K562 (cell line): ENCODE measurements around the gene CLCN2. TPM values are rescaled to one million over a fixed set of nuclear protein-coding genes. Genes with fewer than 3 reads are reported as not detected.
A peak's percentile ranks its signal among the peaks of the same experiment; 100 is the strongest.

ENCODE experiments used
- ATAC-seq: fragments of 200-7000 bp; cut with Tn5 transposase; 3 replicates; pipeline ENCODE4 v1.9.1; 2020; ENCODE audit warnings: moderate library complexity
- BruUV-seq: library from RNA; stranded (reverse); fragments of 400-500 nt; replicated peaks from 2 replicates; lab custom pipeline; 2021; lab: Mats Ljungman, UMichigan
- CTCF ChIA-PET: fragments of 300-600 bp; formaldehyde crosslinking; extraction: SDS; loops from one replicate; lab custom pipeline; 2021; ENCODE audit warnings: low intra/inter-chr PET ratio; lab: Yijun Ruan, JAX
- POLR2A ChIA-PET: fragments of 300-600, 350-650 bp; sonication (Branson Sonifier 250); formaldehyde crosslinking; extraction: SDS; loops from one replicate; lab custom pipeline; 2021; ENCODE audit warnings: antibody characterized with exemption, inconsistent platforms; lab: Yijun Ruan, JAX
- DNase-seq, 4 experiments: peaks; one replicate each; pipeline versions ENCODE4 v3.0.0 to v3.0.0-alpha.2; 2011 to 2018; ENCODE audit warnings: low spot score in 3 of 4, mixed read lengths in 3 of 4; ENCODE audit errors: extremely low read depth in 1 of 4
- FAIRE-seq: peaks from 2 replicates; lab custom pipeline; 2011; peaks lifted over from hg19 to GRCh38; lab: Jason Lieb, UNC
- H2AFZ ChIP-seq: 2 replicates; pipeline ENCODE4 v1.6.0; 2011; ENCODE audit warnings: low read depth, low read length, control low read depth, inconsistent platforms
- H3K27ac ChIP-seq: fragments of 200-600 bp; 3 replicates; pipeline ENCODE4 v1.8.0; 2011; ENCODE audit warnings: low read depth, mild to moderate bottlenecking, control low read depth, inconsistent platforms, low read length, moderate library complexity, mixed read lengths; ENCODE audit errors: extremely low read depth
- H3K27me3 ChIP-seq, 2 experiments: fragments of 300-600 bp in 1 of 2; 2 replicates in 1 of 2; 3 replicates in 1 of 2; pipeline versions ENCODE4 v1.6.0 to v1.8.0; 2011; ENCODE audit warnings: inconsistent platforms in 2 of 2, low read length in 2 of 2, mild to moderate bottlenecking in 1 of 2, mixed read lengths in 1 of 2, moderate library complexity in 1 of 2; ENCODE audit not compliant: control insufficient read depth in 2 of 2, insufficient read depth in 2 of 2
- H3K36me3 ChIP-seq: fragments of 300-600 bp; 3 replicates; pipeline ENCODE4 v1.8.0; 2011; ENCODE audit warnings: mild to moderate bottlenecking, low read length, inconsistent platforms; ENCODE audit not compliant: control insufficient read depth, insufficient read depth
- H3K4me1 ChIP-seq, 2 experiments: fragments of 200-600 bp in 1 of 2; replicated peaks in 1 of 2; 2 replicates in 1 of 2; 3 replicates in 1 of 2; pipeline versions ENCODE4 v1.5.1 to v1.8.0; 2011; ENCODE audit warnings: inconsistent platforms in 2 of 2, low read length in 2 of 2, mild to moderate bottlenecking in 1 of 2, mixed read lengths in 1 of 2, moderate library complexity in 1 of 2; ENCODE audit not compliant: control insufficient read depth in 2 of 2, insufficient read depth in 2 of 2
- H3K4me2 ChIP-seq: 2 replicates; pipeline ENCODE4 v1.6.1; 2011; ENCODE audit warnings: low read length, control low read depth, inconsistent platforms, mixed read lengths; ENCODE audit not compliant: insufficient read depth
- H3K4me3 ChIP-seq: fragments of 200-600 bp; sonication (generic), shearing (Covaris generic); 2 replicates; pipeline ENCODE4 v1.5.1; 2016; ENCODE audit warnings: control low read depth, inconsistent platforms
- H3K79me2 ChIP-seq: fragments of 200-600 bp; 3 replicates; pipeline ENCODE4 v1.8.0; 2011; ENCODE audit warnings: low read length, inconsistent platforms; ENCODE audit not compliant: control insufficient read depth, insufficient read depth
- H3K9ac ChIP-seq, 2 experiments: 2 replicates each; pipeline versions ENCODE4 v1.6.0 to v1.6.1; 2011; ENCODE audit warnings: low read depth in 2 of 2, low read length in 2 of 2, control low read depth in 1 of 2, inconsistent platforms in 1 of 2, mild to moderate bottlenecking in 1 of 2, mixed read lengths in 1 of 2; ENCODE audit not compliant: insufficient read depth in 1 of 2
- H3K9me1 ChIP-seq: one replicate; pipeline ENCODE4 v1.6.0; 2011; ENCODE audit warnings: inconsistent platforms, mild to moderate bottlenecking, low read length, moderate library complexity; ENCODE audit not compliant: control insufficient read depth, insufficient read depth
- H3K9me3 ChIP-seq: replicated peaks from 2 replicates; pipeline ENCODE4 v1.5.1; 2011; ENCODE audit warnings: low read depth, low read length, inconsistent platforms; ENCODE audit not compliant: control insufficient read depth, insufficient read depth
- H4K20me1 ChIP-seq: replicated peaks from 2 replicates; pipeline ENCODE4 v1.6.1; 2011; ENCODE audit warnings: low read length, inconsistent platforms, mixed read lengths; ENCODE audit not compliant: control insufficient read depth, insufficient read depth
- WGBS: fragments of 100-300 bp; shearing (Covaris generic); methylation state at CpG from one replicate; pipeline ENCODE4 v1.1.6; 2016; ENCODE audit warnings: low coverage, mixed read lengths; ENCODE audit not compliant: insufficient coverage; ENCODE audit errors: missing lambda C conversion rate; 5-methylcytosine and 5-hydroxymethylcytosine counted together
- in situ Hi-C: fragments of 300-500 bp; cut with MboI; formaldehyde crosslinking; loops from 4 replicates; pipeline ENCODE4 v1.15.0; 2018; ENCODE audit warnings: inconsistent platforms, mixed read lengths
- intact Hi-C: fragments of 100-400 bp; cut with micrococcal nuclease; formaldehyde crosslinking; loops from 2 replicates; pipeline ENCODE4 v1.14.2; 2022
- polyA plus RNA-seq, 8 experiments: library from polyadenylated mRNA; depleted of rRNA in 4 of 8; stranded (reverse) in 5 of 8; unstranded in 3 of 8; fragments of >200 nt; fragmentation: Nextera tagmentation in 2 of 8; fragmentation: Illumina TruSeq in 1 of 8; extraction: Ambion mirVana in 2 of 8; extraction: Trizol in 1 of 8; gene quantifications; 2 replicates each; pipeline versions ENCODE4 v1.2.1 to v1.2.3, GENCODE V29; 2011 to 2014; ENCODE audit warnings: inconsistent platforms in 1 of 8, missing spikeins in 1 of 8
- total RNA-seq, 7 experiments: library from RNA; depleted of rRNA in 6 of 7; stranded (reverse); fragments of >200 nt in 6 of 7; fragmentation: Illumina TruSeq in 2 of 7; extraction: Trizol in 2 of 7; gene quantifications; 2 replicates each; pipeline versions ENCODE4 v1.2.1 to v1.2.3, GENCODE V29; 2011 to 2021; ENCODE audit warnings: low replicate concordance in 1 of 7
- TF ChIP-seq, protein P1 (sequence below), 2 experiments: IDR thresholded peaks; 2 replicates each; pipeline ENCODE4 v1.6.1; 2012; ENCODE audit warnings: improper control_type of control experiment in 2 of 2, low read depth in 2 of 2, low read length in 2 of 2, borderline replicate concordance in 1 of 2
- TF ChIP-seq, protein P2 (sequence below): fragments of 450-650 bp; formaldehyde crosslinking; IDR thresholded peaks from 2 replicates; pipeline ENCODE4 v1.4.0; 2022; ENCODE audit warnings: mild to moderate bottlenecking, moderate library complexity
- TF ChIP-seq, protein P3 (sequence below), 3 experiments: fragments of 200-800 bp in 1 of 3; sonication (Bioruptor generic) in 1 of 3; sonication (generic) in 1 of 3; formaldehyde crosslinking in 1 of 3; IDR thresholded peaks; 2 replicates each; pipeline versions ENCODE4 v1.6.1 to v1.8.0; 2016 to 2022; ENCODE audit warnings: mild to moderate bottlenecking in 2 of 3, missing compliant biosample characterization in 2 of 3, missing genetic modification characterization in 2 of 3, missing genetic modification reagents in 1 of 3

CLCN2 gene
- total and polyA plus RNA-seq, 9 of the 15 experiments (the other 6 are each of a cell fraction or from before 2014, with no cell fraction given): 0.10 to 14.0 (median 6.9) TPM

DNA sequence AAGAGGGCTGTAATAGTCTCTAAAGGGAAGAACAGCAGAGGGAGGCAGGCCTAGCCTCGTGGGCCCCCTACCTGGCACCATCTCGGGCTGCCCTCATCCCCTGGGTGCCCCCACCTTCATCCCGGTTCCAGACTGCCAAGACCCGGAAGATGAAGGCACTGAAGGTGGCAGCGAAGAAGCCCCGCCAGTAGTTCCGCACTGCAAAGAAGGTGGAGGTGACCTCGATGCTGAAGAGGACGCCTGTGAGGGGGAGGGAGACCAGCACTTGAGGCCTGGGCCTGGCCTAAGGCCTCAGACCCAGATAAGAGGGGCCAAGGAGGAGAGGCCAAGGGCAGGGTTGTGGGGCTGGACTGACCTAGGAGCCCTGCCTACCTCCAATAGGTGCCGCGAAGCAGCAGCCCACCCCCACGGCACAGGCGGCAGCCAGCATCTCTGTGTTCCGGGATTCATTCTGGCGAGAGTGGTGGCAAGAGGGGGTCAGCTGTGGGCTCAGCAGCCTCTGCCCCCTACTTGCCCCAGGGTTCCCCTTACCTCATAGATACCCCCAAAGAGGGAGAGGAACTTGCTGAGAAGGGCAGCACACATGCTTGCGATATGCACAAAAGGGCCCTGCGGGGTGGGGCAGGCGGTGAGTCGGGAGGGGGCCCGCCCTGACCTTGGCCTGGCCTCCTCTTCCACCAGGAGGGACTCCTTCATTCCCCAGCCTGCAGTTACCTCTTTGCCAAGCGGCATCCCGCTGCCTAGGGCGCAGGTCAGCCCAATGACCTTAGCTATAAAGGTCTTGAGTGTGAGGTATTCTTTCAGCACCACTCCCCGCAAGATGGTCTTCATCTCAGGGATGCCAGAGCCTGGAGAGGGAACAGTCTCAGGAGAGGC, 3.9 kb downstream of the CLCN2 start (continued):
- TF ChIP-seq, protein P1, sequence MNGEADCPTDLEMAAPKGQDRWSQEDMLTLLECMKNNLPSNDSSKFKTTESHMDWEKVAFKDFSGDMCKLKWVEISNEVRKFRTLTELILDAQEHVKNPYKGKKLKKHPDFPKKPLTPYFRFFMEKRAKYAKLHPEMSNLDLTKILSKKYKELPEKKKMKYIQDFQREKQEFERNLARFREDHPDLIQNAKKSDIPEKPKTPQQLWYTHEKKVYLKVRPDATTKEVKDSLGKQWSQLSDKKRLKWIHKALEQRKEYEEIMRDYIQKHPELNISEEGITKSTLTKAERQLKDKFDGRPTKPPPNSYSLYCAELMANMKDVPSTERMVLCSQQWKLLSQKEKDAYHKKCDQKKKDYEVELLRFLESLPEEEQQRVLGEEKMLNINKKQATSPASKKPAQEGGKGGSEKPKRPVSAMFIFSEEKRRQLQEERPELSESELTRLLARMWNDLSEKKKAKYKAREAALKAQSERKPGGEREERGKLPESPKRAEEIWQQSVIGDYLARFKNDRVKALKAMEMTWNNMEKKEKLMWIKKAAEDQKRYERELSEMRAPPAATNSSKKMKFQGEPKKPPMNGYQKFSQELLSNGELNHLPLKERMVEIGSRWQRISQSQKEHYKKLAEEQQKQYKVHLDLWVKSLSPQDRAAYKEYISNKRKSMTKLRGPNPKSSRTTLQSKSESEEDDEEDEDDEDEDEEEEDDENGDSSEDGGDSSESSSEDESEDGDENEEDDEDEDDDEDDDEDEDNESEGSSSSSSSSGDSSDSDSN (IDR thresholded peaks at IDR 0.05; ENCODE audit: borderline replicate concordance in 1 of 2, low read depth in 2 of 2, low read length in 2 of 2): 0 out of 4 replicates have a peak, but pooled peaks of 1 of the 2 experiments have one; percentile 30
- TF ChIP-seq, all 486 proteins: peak for 5

DNA sequence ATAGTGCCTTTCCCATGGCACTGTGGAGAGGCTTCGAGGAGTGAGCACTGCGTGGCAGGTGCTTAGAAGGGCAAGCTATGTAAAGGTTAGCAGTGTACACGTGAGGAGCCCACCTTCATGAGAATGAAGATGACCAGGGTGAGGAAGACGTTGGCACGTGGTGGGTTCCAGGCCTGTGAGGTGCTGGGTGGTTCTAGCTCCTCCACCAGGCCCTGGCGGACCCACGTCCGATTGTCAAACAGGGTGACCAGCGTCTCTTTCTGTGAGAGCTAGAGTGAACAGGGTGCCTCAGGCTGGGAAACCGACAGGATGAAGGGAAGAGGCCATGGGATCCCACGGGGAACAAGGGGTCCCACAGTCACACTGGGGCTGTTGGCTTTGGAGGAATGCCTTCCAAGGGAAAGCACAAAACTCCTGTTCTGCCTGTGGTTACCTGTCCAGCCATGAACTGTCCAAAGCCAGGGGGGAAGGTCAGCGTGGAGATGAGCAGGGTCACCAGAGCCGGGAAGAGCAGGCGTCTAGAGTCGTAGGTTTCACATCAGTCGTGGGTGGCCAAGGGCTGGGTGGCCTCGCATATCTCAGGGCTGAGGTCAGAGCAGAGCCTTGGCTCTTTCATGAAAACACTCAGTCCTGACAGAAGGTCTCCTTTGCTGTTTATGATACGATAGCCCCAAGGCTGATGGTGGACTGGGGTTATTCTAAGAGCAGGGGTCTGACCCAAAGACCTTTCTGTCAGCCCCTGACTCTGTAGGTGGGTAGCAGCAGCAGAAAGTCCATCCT, 6.0 kb downstream of the CLCN2 start:
- intact Hi-C loops: no loop called here

More for the DNA sequence above, 6.0 kb downstream of the CLCN2 start:
- Histone ChIP-seq H3K27ac (no peak overlapping the region), H4K20me1 (no peaks in the 10 kb centered on the region), H3K79me2 (peaks cover 11% of the 10 kb centered on the region), H2AFZ (no peak overlapping the region), H3K9me1 (peaks cover 5% of the 10 kb centered on the region), H3K36me3 (peaks cover 81% of the 10 kb centered on the region; the same call in 2 of the 3 replicates), H3K4me3 (no peak overlapping the region), H3K4me1 (peaks cover 26 to 72% of the 10 kb centered on the region in 2 experiments), H3K27me3 (no peaks in the 10 kb centered on the region), H3K9ac (peak overlapping the region in 1 of 2 experiments; percentile 10; a peak in 1 of 4 replicates), H3K4me2 (no peak overlapping the region), H3K9me3 (no peaks in the 10 kb centered on the region)
- in situ Hi-C loops: no loop called here
- DNase-seq (no peak), ATAC-seq (no peak), FAIRE-seq (no peak)
- no TSS peak for BruUV-seq
- CTCF ChIA-PET: no interaction called here
- WGBS: 78% methylated on average over 18 of the region's 18 CpGs
- POLR2A ChIA-PET: interaction anchor here (0.6 to 1.2 kb wide), 2 partner anchors 8 to 1468 kb away, joined by 4 read pairs; no protein-coding TSS in a partner anchor
- TF ChIP-seq, protein P2, sequence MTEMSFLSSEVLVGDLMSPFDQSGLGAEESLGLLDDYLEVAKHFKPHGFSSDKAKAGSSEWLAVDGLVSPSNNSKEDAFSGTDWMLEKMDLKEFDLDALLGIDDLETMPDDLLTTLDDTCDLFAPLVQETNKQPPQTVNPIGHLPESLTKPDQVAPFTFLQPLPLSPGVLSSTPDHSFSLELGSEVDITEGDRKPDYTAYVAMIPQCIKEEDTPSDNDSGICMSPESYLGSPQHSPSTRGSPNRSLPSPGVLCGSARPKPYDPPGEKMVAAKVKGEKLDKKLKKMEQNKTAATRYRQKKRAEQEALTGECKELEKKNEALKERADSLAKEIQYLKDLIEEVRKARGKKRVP (CRISPR knock-in tag): no peak
- TF ChIP-seq, protein P3, sequence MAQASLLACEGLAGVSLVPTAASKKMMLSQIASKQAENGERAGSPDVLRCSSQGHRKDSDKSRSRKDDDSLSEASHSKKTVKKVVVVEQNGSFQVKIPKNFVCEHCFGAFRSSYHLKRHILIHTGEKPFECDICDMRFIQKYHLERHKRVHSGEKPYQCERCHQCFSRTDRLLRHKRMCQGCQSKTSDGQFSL (CRISPR knock-in tag; IDR thresholded peaks at IDR 0.05): 0 out of 2 replicates have a peak, but pooled peaks have one; percentile 9
- TF ChIP-seq, protein P3 (tag; IDR thresholded peaks at IDR 0.05): no peak
